GM19239 (cell line): ENCODE data around the gene CDC14A.

Source experiments
- DNase-seq: peaks from one replicate; pipeline ENCODE4 v3.0.0; 2011; ENCODE audit warnings: low spot score; ENCODE audit not compliant: insufficient read length
- FAIRE-seq: peaks from 2 replicates; lab custom pipeline; 2011; peaks lifted over from hg19 to GRCh38; lab: Jason Lieb, UNC

The CDC14A gene

GRCh38 chr1:100476735-100477290 lies 124.5 kb downstream of the CDC14A start:
- DNase-seq (no peak), FAIRE-seq (no peak)

DNA sequence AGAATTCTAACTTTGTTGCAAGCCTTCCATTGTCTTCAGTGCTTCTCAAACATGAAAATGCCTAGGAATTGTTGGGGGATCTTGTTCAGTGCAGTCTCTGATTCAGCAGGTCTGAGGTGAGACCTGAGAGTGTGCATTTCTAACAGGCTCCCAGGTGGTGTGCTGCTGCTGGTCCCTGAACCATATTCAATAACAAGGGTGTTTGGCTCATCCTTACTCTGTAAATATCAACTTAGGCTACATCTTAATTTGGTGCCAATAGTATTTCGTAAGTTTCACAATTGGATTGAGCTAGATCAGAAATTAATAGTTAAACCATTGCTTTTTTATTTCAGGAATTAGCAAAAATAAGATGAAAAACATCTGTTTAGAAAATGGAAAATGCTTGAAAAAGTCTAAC lies 126.5 kb downstream of the CDC14A start:
- DNase-seq: no peak
- no peak for FAIRE-seq

GRCh38 chr1:100479620-100480338 lies 127.5 kb downstream of the CDC14A start:
- FAIRE-seq (no peak), DNase-seq (no peak)

DNA sequence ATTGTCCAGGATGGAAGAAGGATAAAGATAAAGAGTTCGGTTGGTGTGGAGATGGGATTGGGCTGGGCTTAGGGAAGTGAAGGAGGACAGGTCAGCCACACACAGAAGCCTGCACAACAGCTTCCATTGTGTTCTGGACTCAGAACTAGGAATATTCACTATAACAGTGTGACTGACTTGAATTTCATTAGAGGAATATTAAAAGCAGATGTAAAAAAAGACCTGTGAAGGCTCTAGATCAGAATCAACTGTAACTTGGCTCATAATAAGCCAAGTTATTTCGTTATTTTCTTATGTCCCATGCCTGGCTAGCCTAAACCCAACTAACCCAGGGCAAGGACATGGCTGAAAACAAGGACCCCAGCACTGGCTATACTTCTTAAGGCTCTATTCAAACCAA lies 129.0 kb downstream of the CDC14A start:
- no peak for FAIRE-seq
- no peak for DNase-seq

DNA sequence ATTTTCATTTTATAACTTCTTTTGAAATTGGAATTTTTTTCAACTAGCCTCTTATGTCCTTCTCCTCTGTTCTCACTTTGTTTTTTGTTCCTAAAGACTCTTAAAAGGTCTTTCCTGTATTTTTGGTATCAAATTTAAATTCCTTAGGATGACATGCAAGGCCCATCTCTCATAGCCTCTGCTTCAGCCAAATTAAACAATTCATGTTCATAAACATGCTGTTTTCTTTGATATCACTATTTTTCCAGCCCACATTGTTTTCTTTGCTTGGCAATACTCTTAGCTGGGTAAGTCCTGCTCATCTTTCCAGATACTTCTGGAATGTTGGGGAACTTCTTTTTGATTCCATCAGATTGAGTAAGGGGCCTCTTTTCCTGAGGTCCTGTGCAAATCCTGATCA lies 129.9 kb downstream of the CDC14A start:
- DNase-seq (no peak), FAIRE-seq (peak; percentile 18)

GRCh38 chr1:100482748-100483147 lies 130.4 kb downstream of the CDC14A start:
- DNase-seq (no peak), FAIRE-seq (no peak)

DNA sequence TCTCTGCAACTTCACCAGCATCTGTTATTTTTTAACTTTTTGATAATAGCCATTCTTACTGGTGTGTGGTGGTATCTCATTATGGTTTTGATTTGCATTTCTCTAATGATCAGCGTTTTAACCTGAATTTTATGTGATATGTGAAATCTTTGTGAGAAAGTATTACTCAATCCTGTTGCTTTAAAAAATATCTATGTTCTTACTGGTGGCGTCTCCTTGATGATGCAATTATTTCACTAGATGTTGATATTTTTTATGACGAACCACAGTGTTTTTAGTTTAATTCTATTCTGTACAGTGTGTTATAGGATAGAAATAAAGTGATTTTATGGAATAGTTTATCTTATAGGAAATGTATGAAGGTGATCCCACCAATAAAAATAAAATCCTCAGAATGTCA lies 130.9 kb downstream of the CDC14A start:
- DNase-seq: no peak
- no peak for FAIRE-seq

- FAIRE-seq (no peak), DNase-seq (no peak)
Measured at GRCh38 chr1:100485855-100486258, 133.6 kb downstream of the CDC14A start.

- DNase-seq (no peak), FAIRE-seq (no peak)
Measured at GRCh38 chr1:100494393-100495084, 142.2 kb downstream of the CDC14A start.

DNA sequence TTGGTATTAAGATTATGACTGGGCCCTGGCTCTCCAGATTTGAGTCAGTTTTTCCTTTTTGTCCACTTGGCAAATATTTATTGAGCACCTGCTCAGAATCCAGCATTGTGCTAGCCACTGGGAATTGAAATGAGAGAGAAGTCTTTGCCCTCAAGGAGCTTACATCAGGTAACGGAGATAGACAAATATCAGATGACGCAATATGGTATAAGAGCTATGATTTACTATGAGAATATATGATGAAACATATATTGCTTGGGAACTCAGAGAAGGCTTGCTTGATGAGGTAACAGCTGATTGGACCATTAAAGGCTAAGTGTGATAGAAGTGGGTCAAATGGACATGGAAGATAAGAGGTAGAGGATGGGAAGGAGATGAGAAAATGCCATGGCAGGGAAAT lies 144.6 kb downstream of the CDC14A start:
- DNase-seq (no peak), FAIRE-seq (no peak)

GRCh38 chr1:100497796-100498195 lies 145.5 kb downstream of the CDC14A start:
- FAIRE-seq (no peak), DNase-seq (no peak)

GRCh38 chr1:100499194-100499811 lies 147.0 kb downstream of the CDC14A start:
- DNase-seq (no peak), FAIRE-seq (no peak)

DNA sequence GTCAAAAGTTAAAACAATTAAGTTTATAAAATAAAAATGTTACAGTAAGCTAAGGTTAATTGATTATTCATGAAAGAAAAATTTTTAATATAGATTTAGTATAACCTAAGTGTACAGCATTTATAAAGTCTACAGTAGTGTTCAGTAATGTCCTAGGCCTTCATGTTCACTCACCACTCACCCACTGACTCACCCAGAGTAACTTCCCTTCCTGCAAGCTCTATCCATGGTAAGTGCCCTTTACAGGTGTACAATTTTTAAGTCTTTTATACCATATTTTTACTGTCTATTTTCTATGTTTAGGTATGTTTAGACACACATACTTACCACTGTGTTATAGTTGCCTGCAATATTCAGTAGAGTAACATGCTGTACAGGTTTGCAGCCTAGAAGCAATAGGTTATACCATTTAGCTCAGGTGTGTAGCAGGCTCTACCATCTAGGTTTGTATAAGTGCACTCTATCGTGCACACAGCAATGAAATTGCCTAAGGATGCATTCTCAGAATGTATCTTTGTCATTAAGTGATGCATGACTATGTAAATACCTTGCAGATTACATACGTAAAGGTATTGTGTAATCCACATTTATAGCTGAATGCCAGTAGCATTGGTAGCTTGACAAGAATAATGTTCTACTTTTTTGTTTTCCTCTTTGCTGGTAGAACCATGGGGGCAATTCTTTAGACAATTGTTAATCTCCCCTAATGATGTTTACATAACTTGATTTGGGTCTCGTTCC lies 149.9 kb downstream of the CDC14A start:
- DNase-seq: no peak

GRCh38 chr1:100506217-100506616 lies 153.9 kb downstream of the CDC14A start:
- DNase-seq (no peak), FAIRE-seq (no peak)

More for the DNA sequence above, 149.9 kb downstream of the CDC14A start:
- FAIRE-seq: no peak

DNA sequence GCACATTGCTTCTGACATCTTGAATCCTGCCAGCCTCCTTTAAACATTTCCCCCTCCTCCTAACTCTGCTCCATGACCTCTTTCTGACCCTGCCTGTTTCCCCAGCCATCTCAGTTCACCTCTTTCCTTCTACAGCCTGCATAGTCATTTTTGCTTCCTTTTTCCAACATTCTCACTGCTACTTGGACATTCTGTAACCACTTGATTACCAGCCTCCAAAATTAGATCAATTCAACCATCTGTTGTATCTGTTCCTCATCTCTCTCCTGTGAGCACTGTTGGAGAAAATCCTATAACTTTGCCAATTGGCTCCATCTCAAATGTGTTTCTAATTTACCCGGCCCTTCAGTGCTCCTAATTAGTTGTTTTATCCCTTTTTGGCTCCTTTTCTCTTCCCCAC lies 158.1 kb downstream of the CDC14A start:
- no peak for DNase-seq
- FAIRE-seq: no peak

GRCh38 chr1:100511058-100511457 lies 158.8 kb downstream of the CDC14A start:
- no peak for DNase-seq
- FAIRE-seq: no peak

DNA sequence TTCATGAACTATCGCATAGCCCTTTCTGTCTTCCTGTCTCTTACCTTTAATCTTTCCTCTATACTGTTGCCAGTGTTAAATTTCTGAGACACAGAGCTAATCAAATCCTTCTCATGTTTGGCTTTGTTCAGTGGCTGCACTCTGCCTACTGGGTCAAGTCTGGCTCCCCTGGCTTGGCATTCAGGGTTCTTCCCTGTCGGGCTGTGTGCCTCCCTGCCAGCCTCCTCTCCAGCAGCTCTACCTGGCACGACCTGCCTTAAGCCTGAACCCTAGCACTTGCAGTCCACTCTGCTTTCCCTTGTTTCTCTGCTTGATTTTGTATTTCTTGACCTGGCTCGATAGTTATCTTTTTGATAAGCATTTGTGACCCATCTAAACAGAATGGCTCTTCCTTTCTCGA lies 159.5 kb downstream of the CDC14A start:
- no peak for DNase-seq
- no peak for FAIRE-seq

DNA sequence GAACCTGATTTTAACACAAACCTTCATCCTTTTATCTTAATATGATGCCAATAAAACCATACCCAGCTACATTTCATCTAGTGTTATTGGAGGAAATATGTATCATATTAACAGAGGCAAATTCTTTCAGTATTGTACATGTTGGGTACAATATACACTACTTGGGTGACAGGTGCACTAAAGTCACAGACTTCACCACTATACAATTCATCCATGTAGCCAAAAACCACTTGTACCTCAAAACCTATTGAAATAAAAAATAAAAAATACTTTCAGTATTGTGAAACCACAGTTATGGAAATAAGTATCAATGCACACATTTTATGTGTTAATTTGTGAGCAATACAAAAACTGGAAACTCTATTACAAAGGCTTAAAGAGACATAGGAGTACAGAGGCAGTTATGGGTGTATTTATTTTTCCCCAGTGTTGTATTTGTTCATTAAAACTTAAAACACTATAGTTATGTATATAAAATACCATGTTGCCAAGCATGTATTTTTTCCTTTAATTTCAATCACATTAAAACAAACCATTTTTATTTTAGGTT lies 160.6 kb downstream of the CDC14A start:
- no peak for DNase-seq

GRCh38 chr1:100516857-100517256 lies 164.6 kb downstream of the CDC14A start:
- no peak for DNase-seq
- FAIRE-seq: peak; percentile 18

More for the DNA sequence above, 160.6 kb downstream of the CDC14A start:
- no peak for FAIRE-seq

DNA sequence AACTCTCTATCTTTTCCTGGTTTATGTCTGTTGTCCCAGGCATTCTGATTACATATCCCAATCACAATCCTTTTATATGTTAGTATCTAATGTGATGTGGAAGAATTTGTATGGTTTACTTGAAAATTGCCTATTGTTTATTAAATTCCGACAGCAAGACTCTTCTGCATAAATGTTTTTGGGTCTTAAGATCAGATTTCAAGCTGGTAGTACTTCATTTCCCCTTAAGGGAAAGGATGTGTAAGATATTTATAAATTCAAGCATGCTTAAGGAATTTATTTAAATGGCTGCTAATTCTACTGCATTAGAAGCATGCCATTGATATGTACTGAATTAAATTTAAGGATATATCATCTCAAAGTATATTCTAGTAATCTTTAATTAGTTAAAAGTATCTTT lies 165.2 kb downstream of the CDC14A start:
- FAIRE-seq: no peak

More for the DNA sequence above, 165.2 kb downstream of the CDC14A start:
- DNase-seq: no peak
